GM10266 (cell line): ENCODE results near the gene RNF223.

ENCODE experiments used
- DNase-seq: peaks from one replicate; pipeline ENCODE4 v3.0.0; 2012; ENCODE audit errors: extremely low spot score
- TF ChIP-seq, protein P1 (sequence below): IDR thresholded peaks from 2 replicates; pipeline ENCODE4 v1.5.1; 2012; ENCODE audit warnings: mild to moderate bottlenecking, low read depth; ENCODE audit not compliant: control insufficient read depth, insufficient read depth; ENCODE audit errors: missing control alignments

The RNF223 gene

DNA sequence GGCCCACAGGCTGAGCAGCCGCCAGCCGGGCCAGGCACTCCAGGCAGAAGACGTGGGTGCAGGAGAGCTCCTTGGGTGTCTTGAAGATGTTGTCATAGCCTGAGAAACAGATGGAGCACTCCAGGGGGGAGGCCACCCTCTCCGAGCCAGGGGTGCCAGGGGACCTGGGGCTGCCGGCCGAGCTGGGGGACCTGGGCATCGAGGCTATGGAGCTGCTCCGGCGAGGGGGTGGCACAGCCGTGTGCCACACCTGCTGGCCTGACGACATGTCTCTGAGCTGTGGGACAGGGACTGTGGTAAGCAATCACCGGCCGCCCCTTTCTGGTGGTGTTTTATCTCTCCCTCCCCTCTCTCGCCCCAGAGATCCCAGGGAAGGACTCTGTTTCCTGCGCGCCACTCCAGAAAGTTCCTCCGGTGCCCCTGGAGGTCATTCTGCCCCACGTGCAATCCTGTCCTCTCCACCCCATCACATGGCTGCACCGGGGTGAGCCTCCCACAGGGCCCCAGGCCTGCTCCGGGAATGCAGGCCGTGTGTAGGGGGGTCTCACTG is 1.7 kb downstream of the RNF223 start:
- DNase-seq: no peak
- TF ChIP-seq, protein P1, sequence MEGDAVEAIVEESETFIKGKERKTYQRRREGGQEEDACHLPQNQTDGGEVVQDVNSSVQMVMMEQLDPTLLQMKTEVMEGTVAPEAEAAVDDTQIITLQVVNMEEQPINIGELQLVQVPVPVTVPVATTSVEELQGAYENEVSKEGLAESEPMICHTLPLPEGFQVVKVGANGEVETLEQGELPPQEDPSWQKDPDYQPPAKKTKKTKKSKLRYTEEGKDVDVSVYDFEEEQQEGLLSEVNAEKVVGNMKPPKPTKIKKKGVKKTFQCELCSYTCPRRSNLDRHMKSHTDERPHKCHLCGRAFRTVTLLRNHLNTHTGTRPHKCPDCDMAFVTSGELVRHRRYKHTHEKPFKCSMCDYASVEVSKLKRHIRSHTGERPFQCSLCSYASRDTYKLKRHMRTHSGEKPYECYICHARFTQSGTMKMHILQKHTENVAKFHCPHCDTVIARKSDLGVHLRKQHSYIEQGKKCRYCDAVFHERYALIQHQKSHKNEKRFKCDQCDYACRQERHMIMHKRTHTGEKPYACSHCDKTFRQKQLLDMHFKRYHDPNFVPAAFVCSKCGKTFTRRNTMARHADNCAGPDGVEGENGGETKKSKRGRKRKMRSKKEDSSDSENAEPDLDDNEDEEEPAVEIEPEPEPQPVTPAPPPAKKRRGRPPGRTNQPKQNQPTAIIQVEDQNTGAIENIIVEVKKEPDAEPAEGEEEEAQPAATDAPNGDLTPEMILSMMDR: no peak

DNA sequence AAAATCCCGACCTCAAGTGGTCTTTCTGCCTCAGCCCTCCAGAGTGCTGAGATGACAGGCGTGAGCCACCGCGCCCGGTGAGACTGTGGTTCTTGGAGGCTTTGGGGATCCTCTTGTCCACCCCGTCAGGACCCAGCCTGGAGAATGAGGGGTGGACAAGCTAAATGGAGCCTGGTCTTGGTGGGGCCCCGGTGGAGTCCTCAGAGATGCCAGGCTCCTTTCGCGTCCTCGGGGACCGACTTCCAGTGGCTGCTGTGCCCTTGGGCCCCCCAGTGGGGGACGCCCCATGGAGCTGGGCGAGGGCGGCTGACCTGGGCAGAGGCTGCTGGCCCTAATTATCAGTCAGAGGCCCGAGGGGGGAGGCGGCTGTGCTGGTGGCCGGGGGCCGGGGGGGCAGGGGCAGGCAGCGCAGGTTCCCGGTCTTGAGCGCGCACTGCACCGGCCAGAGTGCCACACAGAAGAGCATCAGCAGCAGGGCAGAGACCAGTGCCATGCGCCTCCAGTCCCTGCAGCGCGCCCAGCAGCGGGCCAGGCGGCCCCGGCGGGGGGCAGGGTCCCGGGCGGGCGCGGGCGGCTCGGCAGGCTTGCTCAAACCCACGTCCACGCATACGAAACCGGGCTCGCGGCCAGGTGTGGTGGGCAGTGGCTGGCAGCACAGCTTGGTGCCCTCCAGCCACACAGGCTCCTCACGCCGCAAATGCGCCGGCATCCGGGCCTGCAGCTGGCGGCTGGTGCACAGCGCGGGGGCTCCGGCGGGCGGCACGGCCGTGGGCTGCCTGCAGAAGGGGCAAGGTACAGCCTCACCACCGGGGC is 2.4 kb downstream of the RNF223 start:
- TF ChIP-seq, protein P1: no peak
- no peak for DNase-seq

GRCh38 chr1:1069711-1070676 is 4.1 kb downstream of the RNF223 start:
- peak; percentile 67 for DNase-seq
- TF ChIP-seq, protein P1: no peak

DNA sequence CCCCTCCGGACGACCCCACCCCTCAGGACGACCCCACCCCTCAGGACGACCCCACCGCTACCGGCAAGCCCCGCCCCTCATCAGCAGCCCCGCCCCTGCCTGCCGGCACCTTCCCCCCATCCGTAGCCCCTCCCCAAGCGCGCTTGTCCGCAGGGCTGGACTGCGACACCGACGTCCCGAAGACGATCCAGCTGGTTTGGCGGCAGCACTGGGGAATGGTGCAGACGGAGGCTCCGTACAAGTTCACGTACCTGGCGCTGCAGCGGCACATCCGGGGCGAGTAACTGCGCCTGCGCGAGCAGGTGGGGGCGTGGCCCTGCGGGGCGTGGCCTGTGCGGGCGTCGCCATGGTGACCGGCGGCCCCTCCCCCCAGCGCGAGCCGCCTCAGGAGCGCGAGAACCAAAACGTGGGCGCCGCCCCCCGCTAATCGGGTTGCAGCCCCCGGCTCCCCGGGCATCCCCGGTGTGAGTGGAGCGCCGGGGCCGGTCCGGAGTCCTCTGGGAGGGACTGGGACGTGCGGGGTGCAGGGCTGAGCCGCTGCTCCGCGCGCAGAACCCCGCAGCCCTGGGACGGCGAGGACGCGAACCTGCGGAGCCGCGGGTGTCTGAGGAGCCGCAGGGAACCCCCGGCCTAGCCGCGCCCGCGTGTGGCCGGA is 4.9 kb downstream of the RNF223 start:
- TF ChIP-seq, protein P1: no peak
- DNase-seq: peak; percentile 98

DNA sequence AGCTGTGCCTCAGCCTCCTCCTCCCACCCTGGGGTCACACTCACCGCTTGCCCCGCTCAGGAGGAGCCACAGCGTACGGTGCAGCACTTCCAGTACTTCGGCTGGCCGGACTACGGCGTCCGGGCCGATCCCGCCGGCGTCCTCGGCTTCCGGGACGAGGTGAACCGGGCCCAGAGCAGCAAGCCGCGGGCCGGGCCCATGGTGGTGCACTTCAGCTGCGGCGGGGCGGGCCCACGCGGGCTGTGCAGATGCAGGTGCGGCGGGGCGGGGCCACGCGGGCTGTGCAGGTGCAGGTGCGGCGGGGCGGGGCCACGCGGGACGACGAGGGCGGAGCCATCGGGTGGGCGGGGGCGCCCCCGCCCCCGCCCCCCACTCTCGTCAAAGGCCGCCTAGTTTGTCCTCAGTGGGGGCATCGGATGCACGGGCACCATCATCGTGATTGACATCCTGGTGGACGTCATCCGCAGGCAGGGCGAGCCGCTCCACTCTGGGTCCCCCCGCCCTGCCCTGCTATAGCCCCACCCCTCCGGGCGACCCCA is 5.5 kb downstream of the RNF223 start:
- DNase-seq: peak; percentile 85
- TF ChIP-seq, protein P1: no peak

DNA sequence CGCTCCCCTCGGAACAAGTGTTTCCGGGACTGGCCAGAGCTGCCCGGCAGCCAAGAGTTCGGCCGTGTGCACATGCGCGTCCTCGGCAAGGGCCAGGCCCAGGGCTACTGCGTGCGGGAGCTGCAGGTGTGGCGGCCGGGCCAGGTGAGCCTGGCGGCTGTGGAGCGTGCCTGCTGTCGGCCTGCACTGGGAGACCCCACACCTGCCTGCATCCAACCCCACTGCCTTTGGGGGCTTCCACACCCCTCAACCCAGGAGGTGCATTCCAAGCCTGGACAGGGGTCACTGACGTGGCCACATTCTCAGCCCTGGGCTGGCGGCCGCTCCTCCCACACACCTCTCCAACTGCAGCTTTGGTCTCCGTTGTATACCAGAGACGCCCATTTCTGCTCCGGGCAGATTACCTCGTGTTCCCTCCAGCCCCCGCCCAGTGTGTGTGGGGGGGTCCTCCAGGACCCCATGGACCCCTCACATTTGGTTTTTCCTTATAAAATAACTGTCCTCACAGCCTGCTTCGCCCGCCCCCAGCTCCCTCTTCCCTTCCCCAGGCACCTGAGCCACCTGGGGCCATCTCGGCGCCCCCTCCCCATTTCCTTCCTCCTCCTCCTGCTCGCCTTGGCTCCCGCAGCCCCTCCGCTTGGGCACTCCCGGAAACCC is 6.1 kb downstream of the RNF223 start:
- no peak for DNase-seq
- TF ChIP-seq, protein P1: no peak
